ENCODE measurements around the gene ZNF423. TPM values are rescaled to one million over a fixed set of nuclear protein-coding genes. Genes with fewer than 3 reads are reported as not detected.
"Not testable (repeated sequence)": the region's sequence is repeated elsewhere in the genome, so short reads cannot be mapped to it uniquely, and the experiment has no call there.

Gene ZNF423
- total RNA-seq, 1 donor from 2014 or later: 11.0 TPM

GRCh38 chr16:49586466-49587450 lies 269.2 kb downstream of the ZNF423 start:
- DNase-seq (ENCODE audit: low spot score): no peak

GRCh38 chr16:49585143-49585832 lies 270.6 kb downstream of the ZNF423 start:
- no peak for DNase-seq (ENCODE audit: low spot score)

GRCh38 chr16:49583911-49584310 lies 272.0 kb downstream of the ZNF423 start:
- DNase-seq (ENCODE audit: low spot score): no peak

GRCh38 chr16:49581630-49582298 lies 274.1 kb downstream of the ZNF423 start:
- no peak for DNase-seq (ENCODE audit: low spot score)

- DNase-seq (ENCODE audit: low spot score): no peak
Observed at GRCh38 chr16:49580751-49581303, 275.1 kb downstream of the ZNF423 start.

GRCh38 chr16:49578435-49579024 lies 277.4 kb downstream of the ZNF423 start:
- DNase-seq (ENCODE audit: low spot score): no peak

GRCh38 chr16:49578018-49578417 lies 277.9 kb downstream of the ZNF423 start:
- no peak for DNase-seq (ENCODE audit: low spot score)

GRCh38 chr16:49576941-49577340 lies 279.0 kb downstream of the ZNF423 start:
- no peak for DNase-seq (ENCODE audit: low spot score)

GRCh38 chr16:49576173-49576494 lies 279.8 kb downstream of the ZNF423 start:
- DNase-seq (ENCODE audit: low spot score): no peak

- peak; percentile 24 for DNase-seq (ENCODE audit: low spot score)
Observed at GRCh38 chr16:49575346-49576172, 280.4 kb downstream of the ZNF423 start.

GRCh38 chr16:49574826-49575225 lies 281.1 kb downstream of the ZNF423 start:
- no peak for DNase-seq (ENCODE audit: low spot score)

GRCh38 chr16:49567950-49568349 lies 288.0 kb downstream of the ZNF423 start:
- DNase-seq (ENCODE audit: low spot score): no peak

- DNase-seq (ENCODE audit: low spot score): no peak
Observed at GRCh38 chr16:49566432-49566831, 289.5 kb downstream of the ZNF423 start.

GRCh38 chr16:49564496-49565229 lies 291.2 kb downstream of the ZNF423 start:
- DNase-seq (ENCODE audit: low spot score): no peak

- no peak for DNase-seq (ENCODE audit: low spot score)
Observed at GRCh38 chr16:49563666-49564065, 292.2 kb downstream of the ZNF423 start.

GRCh38 chr16:49562894-49563293 lies 293.0 kb downstream of the ZNF423 start:
- DNase-seq (ENCODE audit: low spot score): not testable (repeated sequence)

GRCh38 chr16:49562228-49562627 lies 293.7 kb downstream of the ZNF423 start:
- no peak for DNase-seq (ENCODE audit: low spot score)

- DNase-seq (ENCODE audit: low spot score): peak; percentile 25
Observed at GRCh38 chr16:49560004-49560830, 295.7 kb downstream of the ZNF423 start.

GRCh38 chr16:49559242-49559641 lies 296.7 kb downstream of the ZNF423 start:
- no peak for DNase-seq (ENCODE audit: low spot score)
